ENCODE results near the gene C9orf72. TPM values are rescaled to one million over a fixed set of nuclear protein-coding genes. Genes with fewer than 3 reads are reported as not detected.
A peak's percentile ranks its signal among the peaks of the same experiment; 100 is the strongest.
"Not testable (repeated sequence)": the region's sequence is repeated elsewhere in the genome, so short reads cannot be mapped to it uniquely, and the experiment has no call there.

C9orf72 gene
- total RNA-seq, 1 donor from 2014 or later: 6.8 TPM

GRCh38 chr9:27518006-27518405 is 55.3 kb downstream of the C9orf72 start:
- DNase-seq (ENCODE audit: low spot score): no peak
- intact Hi-C loops (cut with micrococcal nuclease): no loop called here
- Mint-ChIP-seq H3K36me3 (ENCODE audit: low read depth) (no peaks in the 10 kb centered on the region), H3K9me3 (no peaks in the 10 kb centered on the region), H3K4me3 (ENCODE audit: low read depth) (no peak overlapping the region), H3K4me1 (ENCODE audit: low read depth) (no peaks in the 10 kb centered on the region), H3K27ac (no peak overlapping the region), H3K27me3 (ENCODE audit: low read depth) (no peaks in the 10 kb centered on the region)

GRCh38 chr9:27514551-27514950 is 58.7 kb downstream of the C9orf72 start:
- H3K4me1 Mint-ChIP-seq (ENCODE audit: low read depth): no peaks in the 10 kb centered on the region
- peaks cover 1% of the 10 kb centered on the region for H3K27me3 Mint-ChIP-seq (ENCODE audit: low read depth)
- no peaks in the 10 kb centered on the region for H3K9me3 Mint-ChIP-seq
- H3K4me3 Mint-ChIP-seq (ENCODE audit: low read depth): no peak overlapping the region
- DNase-seq (ENCODE audit: low spot score): no peak
- H3K36me3 Mint-ChIP-seq (ENCODE audit: low read depth): no peaks in the 10 kb centered on the region
- intact Hi-C loops (cut with micrococcal nuclease): loop anchor here (5.0 kb wide), 1 partner anchor 52 kb away; no protein-coding TSS in a partner anchor
- H3K27ac Mint-ChIP-seq: no peak overlapping the region

- no peak for DNase-seq (ENCODE audit: low spot score)
- H3K27me3 Mint-ChIP-seq (ENCODE audit: low read depth): peaks cover 1% of the 10 kb centered on the region
- H3K36me3 Mint-ChIP-seq (ENCODE audit: low read depth): no peaks in the 10 kb centered on the region
- H3K4me3 Mint-ChIP-seq (ENCODE audit: low read depth): no peak overlapping the region
- no peaks in the 10 kb centered on the region for H3K4me1 Mint-ChIP-seq (ENCODE audit: low read depth)
- no peaks in the 10 kb centered on the region for H3K9me3 Mint-ChIP-seq
- intact Hi-C loops (cut with micrococcal nuclease): loop anchor here (5.0 kb wide), 1 partner anchor 49 kb away; no protein-coding TSS in a partner anchor
- H3K27ac Mint-ChIP-seq: no peak overlapping the region
Observed at GRCh38 chr9:27511771-27512170, 61.5 kb downstream of the C9orf72 start.

- no peak for DNase-seq (ENCODE audit: low spot score)
- Mint-ChIP-seq H3K9me3 (no peaks in the 10 kb centered on the region), H3K27ac (no peak overlapping the region), H3K27me3 (ENCODE audit: low read depth) (peaks cover 1% of the 10 kb centered on the region), H3K4me3 (ENCODE audit: low read depth) (no peak overlapping the region), H3K36me3 (ENCODE audit: low read depth) (no peaks in the 10 kb centered on the region), H3K4me1 (ENCODE audit: low read depth) (peaks cover under 1% of the 10 kb centered on the region)
- intact Hi-C loops (cut with micrococcal nuclease): loop anchor here (5.0 kb wide), 1 partner anchor 48 kb away; no protein-coding TSS in a partner anchor
Observed at GRCh38 chr9:27510780-27511179, 62.5 kb downstream of the C9orf72 start.

- Mint-ChIP-seq H3K4me3 (ENCODE audit: low read depth) (no peak overlapping the region), H3K27me3 (ENCODE audit: low read depth) (peaks cover 1% of the 10 kb centered on the region), H3K4me1 (ENCODE audit: low read depth) (peaks cover 6% of the 10 kb centered on the region), H3K36me3 (ENCODE audit: low read depth) (no peaks in the 10 kb centered on the region), H3K27ac (no peak overlapping the region), H3K9me3 (no peaks in the 10 kb centered on the region)
- intact Hi-C loops (cut with micrococcal nuclease): no loop called here
- DNase-seq (ENCODE audit: low spot score): no peak
Observed at GRCh38 chr9:27506981-27507380, 66.3 kb downstream of the C9orf72 start.

- no peaks in the 10 kb centered on the region for H3K9me3 Mint-ChIP-seq
- H3K27me3 Mint-ChIP-seq (ENCODE audit: low read depth): peaks cover 1% of the 10 kb centered on the region
- DNase-seq (ENCODE audit: low spot score): no peak
- intact Hi-C loops (cut with micrococcal nuclease): loop anchor here (2.0 kb wide), 1 partner anchor 19 kb away; the partner anchor contains the start of gene IFNK
- H3K36me3 Mint-ChIP-seq (ENCODE audit: low read depth): no peaks in the 10 kb centered on the region
- no peak overlapping the region for H3K27ac Mint-ChIP-seq
- H3K4me1 Mint-ChIP-seq (ENCODE audit: low read depth): peaks cover 9% of the 10 kb centered on the region
- H3K4me3 Mint-ChIP-seq (ENCODE audit: low read depth): no peak overlapping the region
Observed at GRCh38 chr9:27505744-27506161, 67.5 kb downstream of the C9orf72 start.

GRCh38 chr9:27504259-27504658 is 69.0 kb downstream of the C9orf72 start:
- no peaks in the 10 kb centered on the region for H3K27me3 Mint-ChIP-seq (ENCODE audit: low read depth)
- H3K4me1 Mint-ChIP-seq (ENCODE audit: low read depth): peaks cover 15% of the 10 kb centered on the region
- no peak for DNase-seq (ENCODE audit: low spot score)
- H3K9me3 Mint-ChIP-seq: no peaks in the 10 kb centered on the region
- H3K4me3 Mint-ChIP-seq (ENCODE audit: low read depth): no peak overlapping the region
- H3K27ac Mint-ChIP-seq: no peak overlapping the region
- H3K36me3 Mint-ChIP-seq (ENCODE audit: low read depth): no peaks in the 10 kb centered on the region
- intact Hi-C loops (cut with micrococcal nuclease): loop anchor here (2.0 kb wide), 1 partner anchor 21 kb away; the partner anchor contains the start of gene IFNK

GRCh38 chr9:27503623-27504022 is 69.7 kb downstream of the C9orf72 start:
- intact Hi-C loops (cut with micrococcal nuclease): loop anchor here (2.0 kb wide), 1 partner anchor 21 kb away; the partner anchor contains the start of gene IFNK
- Mint-ChIP-seq H3K36me3 (ENCODE audit: low read depth) (no peaks in the 10 kb centered on the region), H3K27me3 (ENCODE audit: low read depth) (no peaks in the 10 kb centered on the region), H3K4me1 (ENCODE audit: low read depth) (peaks cover 17% of the 10 kb centered on the region), H3K27ac (no peak overlapping the region), H3K9me3 (no peaks in the 10 kb centered on the region), H3K4me3 (ENCODE audit: low read depth) (no peak overlapping the region)
- no peak for DNase-seq (ENCODE audit: low spot score)

GRCh38 chr9:27500902-27501301 is 72.4 kb downstream of the C9orf72 start:
- intact Hi-C loops (cut with micrococcal nuclease): not testable (repeated sequence)

GRCh38 chr9:27499451-27499850 is 73.8 kb downstream of the C9orf72 start:
- Mint-ChIP-seq H3K27me3 (ENCODE audit: low read depth) (no peaks in the 10 kb centered on the region), H3K4me3 (ENCODE audit: low read depth) (no peak overlapping the region), H3K36me3 (ENCODE audit: low read depth) (no peaks in the 10 kb centered on the region), H3K9me3 (no peaks in the 10 kb centered on the region), H3K27ac (peak overlapping the region; percentile 5), H3K4me1 (ENCODE audit: low read depth) (peaks cover 15% of the 10 kb centered on the region)
- no peak for DNase-seq (ENCODE audit: low spot score)
- intact Hi-C loops (cut with micrococcal nuclease): loop anchor here (1.0 to 2.0 kb wide), 3 partner anchors 29 to 134 kb away; partner anchors contain the start of gene C9orf72

More at GRCh38 chr9:27500902-27501301, 72.4 kb downstream of the C9orf72 start:
- not testable (repeated sequence) for H3K36me3 Mint-ChIP-seq (ENCODE audit: low read depth); H3K9me3 Mint-ChIP-seq; H3K27ac Mint-ChIP-seq; H3K27me3 Mint-ChIP-seq (ENCODE audit: low read depth); DNase-seq (ENCODE audit: low spot score); H3K4me3 Mint-ChIP-seq (ENCODE audit: low read depth)
- peaks cover 17% of the 10 kb centered on the region for H3K4me1 Mint-ChIP-seq (ENCODE audit: low read depth)

GRCh38 chr9:27497883-27498417 is 75.3 kb downstream of the C9orf72 start:
- intact Hi-C loops (cut with micrococcal nuclease): loop anchor here (2.0 kb wide), 1 partner anchor 75 kb away; the partner anchor contains the start of gene C9orf72
- Mint-ChIP-seq H3K27ac (no peak overlapping the region), H3K4me3 (ENCODE audit: low read depth) (no peak overlapping the region), H3K36me3 (ENCODE audit: low read depth) (no peaks in the 10 kb centered on the region), H3K4me1 (ENCODE audit: low read depth) (peaks cover 11% of the 10 kb centered on the region), H3K9me3 (peaks cover 4% of the 10 kb centered on the region), H3K27me3 (ENCODE audit: low read depth) (no peaks in the 10 kb centered on the region)
- DNase-seq (ENCODE audit: low spot score): no peak

Data from activated T-helper 2 cell treated with anti-CD3 and anti-CD28 coated beads, Interferon-gamma antibody, Interleukin-2, Interleukin-4, amounts not matched to agents 10 μg/mL and 5 μg/mL and 100 μg/mL, durations not matched to agents 14 hours and 24 hours and 36 hours (primary cell).